HG03378 (cell line): ENCODE results near the gene RALB.

Experiments
- ATAC-seq: cut with Tn5 transposase; IDR thresholded peaks from one replicate; pipeline ENCODE4 v1.9.1; 2021; ENCODE audit warnings: mild to moderate bottlenecking, moderate library complexity; ENCODE audit not compliant: unreplicated experiment

RALB gene

GRCh38 chr2:120252225-120253020 lies at the start of gene RALB:
Gene RALB, plus strand, starts transcription at chr2:120252852. Its CDS starts 25,813 bp downstream, at chr2:120278665.
- peak; percentile 89 for ATAC-seq

GRCh38 chr2:120203251-120204021 lies 49.2 kb upstream of the RALB start:
- ATAC-seq = no peak

- no peak for ATAC-seq
Observed at GRCh38 chr2:120204022-120204405, 48.6 kb upstream of the RALB start.

DNA sequence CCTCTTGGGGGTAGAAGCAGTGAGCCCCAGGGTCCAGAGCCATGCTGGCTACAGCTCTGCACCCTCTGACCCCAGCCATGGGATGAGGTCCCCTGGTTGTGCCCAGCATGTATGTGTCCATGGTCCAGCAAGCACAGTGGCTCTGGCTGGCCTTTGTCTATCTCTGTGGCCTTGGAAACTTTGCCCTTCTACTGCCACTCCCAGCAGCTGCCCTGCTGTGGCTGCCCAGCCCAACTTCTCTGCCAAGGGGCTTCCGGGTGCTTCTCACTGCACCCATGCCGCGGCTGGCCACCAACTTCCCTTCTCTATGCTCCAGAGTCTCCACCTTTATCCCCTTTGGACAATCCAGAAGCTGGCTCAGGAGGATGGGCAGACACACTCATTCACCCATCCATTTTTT lies 48.2 kb upstream of the RALB start:
- no peak for ATAC-seq

DNA sequence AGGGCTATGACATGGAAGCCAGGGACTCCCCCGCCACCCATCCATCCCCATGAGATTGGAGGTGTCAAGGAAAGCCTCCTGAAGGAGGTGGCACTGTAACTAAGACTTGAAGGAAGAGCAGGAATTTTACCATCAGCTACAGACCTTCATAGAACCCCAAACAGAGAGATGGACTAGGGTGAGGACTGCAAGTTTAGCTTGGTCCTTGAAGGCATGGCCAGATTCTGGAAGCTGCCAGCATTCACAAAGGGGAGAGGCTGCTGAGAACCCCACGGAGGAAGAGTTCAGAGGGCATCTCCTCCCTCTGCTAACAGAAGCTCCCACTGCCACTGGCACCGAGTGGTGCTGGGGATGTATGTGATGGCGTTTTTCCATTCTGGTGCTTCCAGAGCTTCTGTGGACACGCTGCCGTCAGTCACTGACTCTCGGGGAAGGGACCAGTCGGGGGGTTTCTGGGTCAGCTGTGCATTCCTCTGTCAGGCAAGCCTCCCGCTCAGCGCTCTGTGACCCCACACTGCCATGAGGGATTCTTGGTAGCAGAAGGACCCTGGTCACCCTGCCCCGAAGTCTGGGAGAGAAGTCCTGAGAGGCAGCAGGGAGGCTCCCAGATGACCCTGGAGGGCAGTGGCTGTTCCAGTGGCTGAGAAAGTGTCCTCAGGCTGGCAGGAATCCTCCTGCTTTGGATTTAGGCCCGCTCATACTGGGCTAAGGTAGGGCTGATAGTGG lies 47.5 kb upstream of the RALB start:
- no peak for ATAC-seq

GRCh38 chr2:120206022-120206581 lies 46.5 kb upstream of the RALB start:
- ATAC-seq = no peak

DNA sequence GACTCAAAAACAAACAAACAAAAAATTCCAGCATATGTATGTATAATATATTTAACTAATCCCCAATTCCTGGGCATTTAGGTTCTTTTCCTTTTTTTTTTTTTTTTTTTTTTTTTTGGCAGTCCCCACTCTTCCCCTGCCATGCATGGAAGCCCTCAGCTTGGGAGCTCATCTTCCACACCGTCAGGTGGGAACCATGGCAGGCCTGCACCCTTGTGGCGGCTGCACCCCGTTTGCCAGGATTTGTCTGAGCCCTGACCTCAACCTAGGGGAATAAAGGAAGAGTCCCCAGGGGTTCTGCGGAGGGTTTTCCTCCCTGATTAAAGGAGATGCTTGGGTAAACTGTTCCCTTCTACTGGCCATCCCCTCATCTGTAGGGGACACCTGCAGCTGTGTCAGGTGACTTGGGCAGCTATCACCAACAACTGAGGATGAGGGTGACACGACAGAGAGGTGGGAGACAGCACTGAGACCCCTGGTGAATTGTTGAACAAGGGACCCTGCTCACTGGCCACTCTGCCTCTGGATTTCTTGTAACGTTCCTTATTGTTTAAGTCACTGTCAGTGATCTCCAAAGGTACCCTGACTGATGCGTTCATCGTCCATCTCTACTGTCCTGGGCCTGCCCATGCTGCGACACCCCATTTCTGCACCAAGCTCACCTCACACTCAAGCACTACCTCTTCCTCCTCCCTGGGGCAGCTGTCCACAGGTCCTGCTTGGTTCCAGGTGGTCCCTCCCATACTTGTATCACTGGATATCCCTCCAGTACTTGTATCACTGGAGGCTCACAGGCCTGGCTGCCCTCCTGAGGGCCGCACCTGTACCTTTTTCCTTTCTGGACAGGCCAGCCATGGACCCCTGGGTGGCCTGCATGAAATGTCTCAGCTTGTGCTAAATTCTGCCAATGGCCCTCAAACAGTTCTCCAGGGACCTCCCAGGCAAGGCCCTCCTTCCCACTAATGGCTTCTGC lies 44.0 kb upstream of the RALB start:
- no peak for ATAC-seq

GRCh38 chr2:120209427-120210269 lies 43.0 kb upstream of the RALB start:
- ATAC-seq = no peak

- no peak for ATAC-seq
Observed at GRCh38 chr2:120210270-120210693, 42.4 kb upstream of the RALB start.

GRCh38 chr2:120218181-120218580 lies 34.5 kb upstream of the RALB start:
- no peak for ATAC-seq

GRCh38 chr2:120219291-120219690 lies 33.4 kb upstream of the RALB start:
- no peak for ATAC-seq

- no peak for ATAC-seq
Observed at GRCh38 chr2:120219766-120220165, 32.9 kb upstream of the RALB start.

DNA sequence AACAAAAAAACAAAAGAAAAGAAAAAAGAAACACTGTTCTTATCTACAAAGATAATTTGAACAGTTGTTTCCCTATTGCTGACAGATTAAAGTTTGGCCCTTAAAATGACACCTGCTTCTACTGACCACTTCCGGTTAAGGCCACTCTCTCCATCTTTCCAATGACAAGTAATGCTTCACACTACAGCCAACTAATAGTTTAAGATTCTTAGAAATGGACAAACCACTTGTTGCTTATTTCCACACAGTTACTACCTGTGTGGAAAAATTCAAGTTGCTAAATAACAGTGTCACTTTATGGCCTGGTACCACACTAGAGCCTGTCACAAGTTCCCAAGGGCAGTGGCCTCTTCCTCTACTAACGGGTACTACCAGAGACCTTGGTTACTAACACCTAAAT lies 31.9 kb upstream of the RALB start:
- ATAC-seq = no peak

GRCh38 chr2:120221616-120222015 lies 31.0 kb upstream of the RALB start:
- no peak for ATAC-seq

DNA sequence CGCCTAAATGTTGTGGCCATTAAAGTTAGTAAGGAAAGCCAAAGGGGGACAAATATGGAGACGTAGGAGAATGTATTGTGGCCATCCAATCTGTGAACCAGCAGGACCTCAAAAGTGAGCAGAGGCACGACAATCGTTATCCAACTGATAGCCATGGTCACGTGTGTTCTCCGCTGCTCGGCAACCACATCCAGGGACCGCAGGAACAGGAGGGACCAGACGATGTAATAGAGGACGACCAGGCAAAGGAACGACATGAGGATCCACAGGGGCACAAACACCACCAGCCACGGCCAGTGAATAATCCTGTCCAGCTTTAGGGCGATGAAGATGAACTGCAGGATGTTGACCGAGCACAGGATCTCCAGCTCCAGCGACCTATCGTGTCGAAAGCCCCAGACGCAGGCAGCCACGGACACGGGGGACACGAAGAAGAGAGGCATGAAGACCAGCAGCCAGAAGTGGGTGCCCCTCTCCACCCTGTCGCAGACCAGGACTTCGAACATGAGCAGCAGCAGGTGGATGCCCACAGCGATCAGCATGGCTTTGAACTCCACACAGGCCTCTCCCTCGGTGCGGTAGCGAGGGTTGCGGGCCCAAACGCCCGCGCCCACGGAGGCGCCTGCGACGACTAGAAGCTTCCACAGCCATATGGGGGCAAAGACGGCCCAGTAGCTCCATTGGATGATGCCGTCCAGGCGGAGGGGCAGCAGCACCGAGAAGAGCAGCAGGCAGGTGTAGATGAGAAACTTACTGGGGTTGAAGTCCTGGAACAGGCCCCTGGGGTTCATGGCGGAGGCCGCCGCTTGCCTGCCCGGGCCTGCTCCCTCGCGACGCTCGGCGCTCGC lies 30.2 kb upstream of the RALB start:
- ATAC-seq = no peak

DNA sequence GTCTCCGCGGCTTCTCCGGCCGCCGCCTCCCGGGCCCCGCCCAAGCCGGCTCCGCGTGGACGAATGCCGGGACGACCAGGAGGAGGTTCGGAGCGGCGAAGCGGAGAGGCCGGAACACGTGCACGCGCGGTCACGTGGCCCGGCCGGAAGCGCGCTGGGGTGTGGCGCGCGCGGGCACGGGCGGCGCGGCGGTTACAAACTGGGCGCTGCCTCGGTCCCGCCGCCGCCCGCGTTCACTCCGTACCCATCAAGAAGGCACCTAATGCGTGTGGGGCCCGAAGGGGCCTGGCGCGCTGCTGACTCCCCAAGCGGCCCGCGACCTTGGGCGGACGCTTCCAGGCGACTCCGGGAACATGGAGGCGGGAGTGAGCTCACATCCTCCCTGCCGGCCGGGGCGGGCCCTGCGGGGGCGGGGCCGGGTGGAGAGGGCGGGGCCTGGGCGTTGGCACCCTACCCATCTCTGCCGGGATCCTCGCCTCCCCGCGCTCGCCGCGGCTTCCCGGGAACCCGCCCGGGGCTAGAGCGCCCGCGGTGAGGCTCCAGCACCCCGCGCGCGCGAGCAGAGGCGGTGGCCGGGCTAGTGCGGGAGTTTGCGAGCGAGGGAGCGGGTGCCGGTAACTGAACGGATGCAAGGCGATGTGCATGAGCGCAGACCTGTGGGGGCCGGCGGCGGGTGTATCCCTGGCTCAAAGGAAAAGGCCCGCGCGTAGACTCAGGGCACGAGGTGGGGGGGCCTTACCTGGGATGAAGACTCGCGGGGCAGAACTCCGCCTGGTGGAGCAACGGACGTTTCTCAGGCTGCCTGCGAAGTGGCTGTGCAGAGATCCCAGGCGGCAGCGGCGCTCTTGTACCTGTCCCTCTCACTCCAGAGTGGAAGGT lies 29.4 kb upstream of the RALB start, which contains the start of gene TMEM185B:
Gene TMEM185B, minus strand, starts transcription at position 367 of the 879 bp plus-strand sequence. CDS start 424 bp downstream, outside the sequence.
- ATAC-seq = peak; percentile 73

DNA sequence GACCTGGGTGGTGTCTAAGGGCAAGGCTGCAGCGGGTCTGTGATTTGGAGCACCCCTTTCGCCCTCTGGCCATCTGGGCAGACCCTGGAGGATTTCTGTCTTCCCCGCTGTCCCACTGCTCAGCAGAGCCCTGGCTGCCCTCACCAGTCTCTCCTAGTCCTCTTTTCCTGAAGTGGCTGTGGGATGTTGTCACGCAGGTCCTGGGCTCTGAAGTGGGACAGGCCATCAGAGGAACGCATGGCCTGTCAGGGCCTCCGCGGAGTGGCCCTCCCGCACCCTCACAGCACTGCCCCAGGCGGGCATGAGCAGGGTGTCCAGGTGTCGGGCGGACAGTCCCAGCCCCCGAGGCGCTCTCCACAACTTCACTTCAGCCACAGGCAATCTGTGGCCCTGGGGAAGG lies 28.4 kb upstream of the RALB start:
- ATAC-seq = no peak
